Measurements from ENCODE around the gene DGCR2.
"Not testable (repeated sequence)": the region's sequence is repeated elsewhere in the genome, so short reads cannot be mapped to it uniquely, and the experiment has no call there.

Gene DGCR2

GRCh38 chr22:19108807-19109197 is 13.4 kb downstream of the DGCR2 start:
- no peak for DNase-seq (ENCODE audit: low spot score)

- DNase-seq (ENCODE audit: low spot score): no peak
Measured at GRCh38 chr22:19107730-19108074, 14.5 kb downstream of the DGCR2 start.

- DNase-seq (ENCODE audit: low spot score): no peak
Measured at GRCh38 chr22:19106886-19107729, 15.1 kb downstream of the DGCR2 start.

- DNase-seq (ENCODE audit: low spot score): no peak
Measured at GRCh38 chr22:19105867-19106802, 16.1 kb downstream of the DGCR2 start.

- no peak for DNase-seq (ENCODE audit: low spot score)
Measured at GRCh38 chr22:19105456-19105855, 16.8 kb downstream of the DGCR2 start.

GRCh38 chr22:19103880-19104821 is 18.1 kb downstream of the DGCR2 start:
- DNase-seq (ENCODE audit: low spot score): no peak

- DNase-seq (ENCODE audit: low spot score): no peak
Measured at GRCh38 chr22:19098157-19098556, 24.1 kb downstream of the DGCR2 start.

- no peak for DNase-seq (ENCODE audit: low spot score)
Measured at GRCh38 chr22:19097518-19097917, 24.7 kb downstream of the DGCR2 start.

GRCh38 chr22:19096555-19096954 is 25.7 kb downstream of the DGCR2 start:
- DNase-seq (ENCODE audit: low spot score): no peak

- no peak for DNase-seq (ENCODE audit: low spot score)
Measured at GRCh38 chr22:19094393-19094997, 27.7 kb downstream of the DGCR2 start.

GRCh38 chr22:19092725-19093124 is 29.5 kb downstream of the DGCR2 start:
- DNase-seq (ENCODE audit: low spot score): no peak

GRCh38 chr22:19090586-19091127 is 31.6 kb downstream of the DGCR2 start:
- DNase-seq (ENCODE audit: low spot score): no peak

- no peak for DNase-seq (ENCODE audit: low spot score)
Measured at GRCh38 chr22:19090183-19090582, 32.0 kb downstream of the DGCR2 start.

- no peak for DNase-seq (ENCODE audit: low spot score)
Measured at GRCh38 chr22:19088866-19089595, 33.2 kb downstream of the DGCR2 start.

GRCh38 chr22:19086896-19087295 is 35.3 kb downstream of the DGCR2 start:
- no peak for DNase-seq (ENCODE audit: low spot score)

GRCh38 chr22:19086417-19086816 is 35.8 kb downstream of the DGCR2 start:
- DNase-seq (ENCODE audit: low spot score): no peak

- DNase-seq (ENCODE audit: low spot score): no peak
Measured at GRCh38 chr22:19085233-19085718, 36.9 kb downstream of the DGCR2 start.

GRCh38 chr22:19084586-19084985 is 37.6 kb downstream of the DGCR2 start:
- DNase-seq (ENCODE audit: low spot score): not testable (repeated sequence)

- DNase-seq (ENCODE audit: low spot score): not testable (repeated sequence)
Measured at GRCh38 chr22:19084126-19084525, 38.1 kb downstream of the DGCR2 start.

- no peak for DNase-seq (ENCODE audit: low spot score)
Measured at GRCh38 chr22:19082793-19083192, 39.4 kb downstream of the DGCR2 start.
